SK-N-SH (cell line): ENCODE measurements around the gene TP53I13. TPM values are rescaled to one million over a fixed set of nuclear protein-coding genes. Genes with fewer than 3 reads are reported as not detected.

Experiments used
- CTCF ChIA-PET: fragments of 300-600, 350-600 bp; formaldehyde crosslinking; extraction: SDS; loops from one replicate; lab custom pipeline; 2021; lab: Yijun Ruan, JAX
- POLR2A ChIA-PET: fragments of 350-600 bp; sonication (Branson Sonifier 250); formaldehyde crosslinking; extraction: SDS; loops from one replicate; lab custom pipeline; 2020; ENCODE audit warnings: antibody characterized with exemption, inconsistent platforms; lab: Yijun Ruan, JAX
- DNase-seq: peaks from one replicate; pipeline ENCODE4 v3.0.0; 2012
- H2AFZ ChIP-seq: fragments of 200-600 bp; sonication (generic); 2 replicates; pipeline ENCODE4 v1.8.1; 2016; ENCODE audit warnings: antibody characterized with exemption, mild to moderate bottlenecking, low read depth
- H3F3A ChIP-seq: fragments of 200-600 bp; sonication (generic); replicated peaks from 2 replicates; pipeline ENCODE3; 2016; ENCODE audit warnings: antibody characterized with exemption, mild to moderate bottlenecking; ENCODE audit not compliant: insufficient read depth
- H3K27ac ChIP-seq, 2 experiments: fragments of 200-500 bp in 1 of 2; fragments of 200-600 bp in 1 of 2; sonication (Bioruptor generic) in 1 of 2; sonication (generic), shearing (Covaris generic) in 1 of 2; 2 replicates each; pipeline versions ENCODE4 v1.5.1 to v1.6.1; 2014 to 2016; ENCODE audit warnings: low read depth in 2 of 2, inconsistent platforms in 1 of 2, low read length in 1 of 2, mild to moderate bottlenecking in 1 of 2, mixed read lengths in 1 of 2
- H3K27me3 ChIP-seq: fragments of 200-600 bp; sonication (generic), shearing (Covaris generic); 2 replicates; pipeline ENCODE4 v1.6.1; 2016; ENCODE audit warnings: mixed run types; ENCODE audit not compliant: insufficient read depth
- H3K36me3 ChIP-seq, 2 experiments: fragments of 200-500 bp in 1 of 2; fragments of 200-600 bp in 1 of 2; sonication (Bioruptor generic) in 1 of 2; sonication (generic) in 1 of 2; replicated peaks in 1 of 2; 2 replicates each; pipeline versions ENCODE3 to v1.5.1; 2014 to 2016; ENCODE audit warnings: low read length in 1 of 2, mild to moderate bottlenecking in 1 of 2; ENCODE audit not compliant: insufficient read depth in 2 of 2, control insufficient read depth in 1 of 2
- H3K4me1 ChIP-seq, 2 experiments: fragments of 200-500 bp in 1 of 2; fragments of 200-600 bp in 1 of 2; sonication (Bioruptor generic) in 1 of 2; sonication (generic), shearing (Covaris generic) in 1 of 2; 2 replicates each; pipeline versions ENCODE4 v1.5.1 to v1.6.1; 2014 to 2016; ENCODE audit warnings: low read depth in 1 of 2, low read length in 1 of 2, mixed run types in 1 of 2; ENCODE audit not compliant: insufficient read depth in 2 of 2, control insufficient read depth in 1 of 2
- H3K4me2 ChIP-seq: fragments of 200-600 bp; sonication (generic), shearing (Covaris generic); 2 replicates; pipeline ENCODE4 v1.6.1; 2017; ENCODE audit warnings: mixed run types
- H3K4me3 ChIP-seq, 2 experiments: fragments of 200-500 bp in 1 of 2; fragments of 200-600 bp in 1 of 2; sonication (Bioruptor generic) in 1 of 2; sonication (generic), shearing (Covaris generic) in 1 of 2; 2 replicates each; pipeline versions ENCODE4 v1.5.1 to v1.8.1; 2014 to 2016; ENCODE audit warnings: low read depth in 2 of 2, inconsistent platforms in 1 of 2, low read length in 1 of 2, mild to moderate bottlenecking in 1 of 2, mixed read lengths in 1 of 2, moderate library complexity in 1 of 2
- H3K79me2 ChIP-seq: fragments of 200-600 bp; sonication (generic); 2 replicates; pipeline ENCODE4 v1.8.1; 2017; ENCODE audit warnings: mild to moderate bottlenecking; ENCODE audit not compliant: insufficient read depth
- H3K9ac ChIP-seq: fragments of 200-600 bp; sonication (generic); 2 replicates; pipeline ENCODE4 v1.6.1; 2017; ENCODE audit warnings: mixed run types
- H3K9me2 ChIP-seq: fragments of 200-600 bp; sonication (generic); 2 replicates; pipeline ENCODE4 v1.6.1; 2017; ENCODE audit warnings: mixed run types
- H3K9me3 ChIP-seq: fragments of 200-600 bp; sonication (generic); 2 replicates; pipeline ENCODE4 v1.6.1; 2017; ENCODE audit warnings: mixed run types, mild to moderate bottlenecking, moderate library complexity
- H4K20me1 ChIP-seq: fragments of 200-600 bp; sonication (generic); 2 replicates; pipeline ENCODE4 v1.6.1; 2017; ENCODE audit warnings: mild to moderate bottlenecking, mixed run types; ENCODE audit not compliant: insufficient read depth
- CTCF ChIP-seq: fragments of 200-600 bp; sonication (generic); IDR thresholded peaks from 2 replicates; pipeline ENCODE4 v1.6.1; 2017; ENCODE audit warnings: antibody characterized with exemption, mild to moderate bottlenecking, moderate library complexity
- ELF1 ChIP-seq: IDR thresholded peaks from 2 replicates; pipeline ENCODE4 v1.4.0; 2012
- EZH2phosphoT487 ChIP-seq: fragments of 200-600 bp; sonication (generic); IDR thresholded peaks from 2 replicates; pipeline ENCODE4 v1.6.1; 2017; ENCODE audit warnings: low read depth, mixed run types, mild to moderate bottlenecking, antibody characterized with exemption, moderate library complexity, borderline replicate concordance
- FOSL2 ChIP-seq: IDR thresholded peaks from 2 replicates; pipeline ENCODE4 v1.4.0; 2012; ENCODE audit warnings: low read depth, mild to moderate bottlenecking, moderate library complexity, borderline replicate concordance
- FOXJ3 ChIP-seq: sonication (generic); formaldehyde crosslinking; IDR thresholded peaks from 2 replicates; pipeline ENCODE4 v1.5.1; 2020; ENCODE audit warnings: mild to moderate bottlenecking, missing genetic modification reagents
- GATA2 ChIP-seq: sonication (generic); formaldehyde crosslinking; IDR thresholded peaks from 2 replicates; pipeline ENCODE4 v1.5.0; 2020; ENCODE audit warnings: mild to moderate bottlenecking, missing genetic modification reagents
- MAX ChIP-seq: IDR thresholded peaks from 2 replicates; pipeline ENCODE4 v1.4.0; 2012; ENCODE audit warnings: low read depth
- MXI1 ChIP-seq: IDR thresholded peaks from 2 replicates; pipeline ENCODE4 v1.6.1; 2012; ENCODE audit warnings: mild to moderate bottlenecking, low read depth, low read length, improper control_type of control experiment
- RCOR1 ChIP-seq: fragments of 150-350 bp; IDR thresholded peaks from 2 replicates; pipeline ENCODE4 v1.6.1; 2017; ENCODE audit warnings: antibody characterized with exemption, low read length
- TEAD4 ChIP-seq: IDR thresholded peaks from 2 replicates; pipeline ENCODE4 v1.4.0; 2012; ENCODE audit warnings: mild to moderate bottlenecking, borderline replicate concordance; ENCODE audit not compliant: insufficient read depth
- USF2 ChIP-seq: fragments of 150-350 bp; IDR thresholded peaks from 2 replicates; pipeline ENCODE4 v1.6.1; 2017; ENCODE audit warnings: antibody characterized with exemption, low read length, low read depth, borderline replicate concordance
- YY1 ChIP-seq: IDR thresholded peaks from 2 replicates; pipeline ENCODE4 v1.4.0; 2012; ENCODE audit warnings: low read depth, mild to moderate bottlenecking
- WGBS: methylation state at CpG from one replicate; pipeline ENCODE4 v1.1.6; 2017; ENCODE audit warnings: low lambda C conversion rate; 5-methylcytosine and 5-hydroxymethylcytosine counted together
- polyA plus RNA-seq, 3 experiments: library from polyadenylated mRNA; depleted of rRNA; stranded (reverse); fragments of >200 nt; gene quantifications; 2 replicates each; pipeline ENCODE4 v1.2.3, GENCODE V29; 2012

TP53I13 gene
- polyA plus RNA-seq, 1 of the 3 experiments (the other 2 are of a cell fraction) = 39.2 TPM

- WGBS = 89% methylated on average over 5 of the region's 6 CpGs
These were observed 19.1 kb downstream of the TP53I13 start for GRCh38 chr17:29587591-29587990.

More at GRCh38 chr17:29587591-29587990, 19.1 kb downstream of the TP53I13 start:
- peak overlapping the region; percentile 89 to 91 for H3K4me3 ChIP-seq
- H2AFZ ChIP-seq = no peak overlapping the region
- H4K20me1 ChIP-seq = peaks cover 62% of the 10 kb centered on the region
- H3K79me2 ChIP-seq = peaks cover 64% of the 10 kb centered on the region
- no peak for DNase-seq
- H3K36me3 ChIP-seq = peaks cover 0 to 10% of the 10 kb centered on the region in 2 experiments
- peak overlapping the region; percentile 80; the same call in 1 of the 2 replicates for H3K9ac ChIP-seq
- no peak overlapping the region; a peak in 1 of 4 replicates for H3K27ac ChIP-seq
- no peaks in the 10 kb centered on the region for H3K27me3 ChIP-seq
- TF ChIP-seq GATA2 (CRISPR knock-in tag) (no peak), TEAD4 (no peak), ELF1 (no peak), MAX (no peak), RCOR1 (no peak), FOSL2 (no peak), MXI1 (no peak), EZH2phosphoT487 (no peak), USF2 (no peak), CTCF (no peak), FOXJ3 (CRISPR knock-in tag) (no peak), YY1 (no peak)
- H3K4me2 ChIP-seq = peak overlapping the region; percentile 99
- H3K9me2 ChIP-seq = no peaks in the 10 kb centered on the region
- ChIA-PET POLR2A (interaction anchor here (1.6 kb wide), 1 partner anchor 11 kb away, joined by 6 read pairs; no protein-coding TSS in a partner anchor), CTCF (interaction anchor here (0.8 to 12.7 kb wide), 7 partner anchors 9 to 505 kb away, joined by 4 to 166 read pairs (median 4); partner anchors contain the start of genes ABHD15 and TP53I13)
- peaks cover 26% of the 10 kb centered on the region for H3F3A ChIP-seq
- H3K9me3 ChIP-seq = no peaks in the 10 kb centered on the region
- peaks cover 38 to 66% of the 10 kb centered on the region in 2 experiments for H3K4me1 ChIP-seq
